NCI-H1694 (cell line): Measurements from ENCODE around the gene LRFN2.

Source experiments
- DNase-seq: peaks from one replicate; lab custom pipeline; 2025; lab: John Stamatoyannopoulos, UW

The LRFN2 gene

GRCh38 chr6:40543776-40544175 lies 43.4 kb downstream of the LRFN2 start:
- DNase-seq, result no peak

GRCh38 chr6:40543146-40543545 lies 44.0 kb downstream of the LRFN2 start:
- no peak for DNase-seq

GRCh38 chr6:40542175-40542764 lies 44.9 kb downstream of the LRFN2 start:
- DNase-seq, result no peak

- no peak for DNase-seq
Measured at GRCh38 chr6:40541556-40542174, 45.5 kb downstream of the LRFN2 start.

GRCh38 chr6:40540790-40541189 lies 46.4 kb downstream of the LRFN2 start:
- no peak for DNase-seq

- no peak for DNase-seq
Measured at GRCh38 chr6:40539853-40540252, 47.3 kb downstream of the LRFN2 start.

GRCh38 chr6:40538556-40538955 lies 48.6 kb downstream of the LRFN2 start:
- no peak for DNase-seq

- no peak for DNase-seq
Measured at GRCh38 chr6:40537446-40537845, 49.7 kb downstream of the LRFN2 start.

- DNase-seq, result no peak
Measured at GRCh38 chr6:40536442-40536841, 50.7 kb downstream of the LRFN2 start.

- DNase-seq, result no peak
Measured at GRCh38 chr6:40535819-40536380, 51.3 kb downstream of the LRFN2 start.

- DNase-seq, result no peak
Measured at GRCh38 chr6:40535110-40535818, 51.9 kb downstream of the LRFN2 start.

GRCh38 chr6:40532349-40533000 lies 54.7 kb downstream of the LRFN2 start:
- no peak for DNase-seq

GRCh38 chr6:40529919-40530318 lies 57.2 kb downstream of the LRFN2 start:
- DNase-seq, result no peak

- DNase-seq, result no peak
Measured at GRCh38 chr6:40529040-40529439, 58.1 kb downstream of the LRFN2 start.

- DNase-seq, result no peak
Measured at GRCh38 chr6:40528051-40528450, 59.1 kb downstream of the LRFN2 start.

- DNase-seq, result no peak
Measured at GRCh38 chr6:40526036-40526435, 61.1 kb downstream of the LRFN2 start.

GRCh38 chr6:40524797-40525585 lies 62.2 kb downstream of the LRFN2 start:
- DNase-seq, result no peak

- DNase-seq, result no peak
Measured at GRCh38 chr6:40523505-40524172, 63.5 kb downstream of the LRFN2 start.

- no peak for DNase-seq
Measured at GRCh38 chr6:40521496-40521895, 65.7 kb downstream of the LRFN2 start.

- DNase-seq, result no peak
Measured at GRCh38 chr6:40520678-40521077, 66.5 kb downstream of the LRFN2 start.

- DNase-seq, result no peak
Measured at GRCh38 chr6:40520084-40520483, 67.1 kb downstream of the LRFN2 start.
